ENCODE data around the gene FCGR3B.
"Not testable (repeated sequence)": the region's sequence is repeated elsewhere in the genome, so short reads cannot be mapped to it uniquely, and the experiment has no call there.

The FCGR3B gene

DNA sequence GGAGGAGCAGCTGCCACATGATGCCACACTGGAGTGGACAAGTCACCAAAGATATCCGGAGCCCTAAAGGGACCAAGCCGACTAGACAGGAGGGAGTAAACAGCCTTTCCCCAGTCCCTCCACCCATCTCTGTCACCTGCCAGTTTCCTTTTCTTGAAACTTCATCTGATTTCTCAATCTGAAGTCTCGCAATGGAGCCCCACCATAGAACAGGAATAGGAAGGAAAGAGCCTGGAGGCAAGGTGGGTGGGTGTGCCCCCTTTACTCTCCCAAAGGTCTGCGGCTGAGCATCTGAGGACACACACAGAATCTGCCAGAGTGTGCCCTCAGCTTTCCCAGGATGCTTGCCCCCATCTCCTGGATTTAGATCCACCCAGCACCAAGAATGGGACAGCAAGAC lies at the start of gene FCGR3B:
FCGR3B (minus strand) TSS at position 101 of the 400 bp plus-strand sequence; CDS start at position 19, 82 bp downstream.
- no peak for DNase-seq (ENCODE audit: low read depth in 2 of 2)

DNA sequence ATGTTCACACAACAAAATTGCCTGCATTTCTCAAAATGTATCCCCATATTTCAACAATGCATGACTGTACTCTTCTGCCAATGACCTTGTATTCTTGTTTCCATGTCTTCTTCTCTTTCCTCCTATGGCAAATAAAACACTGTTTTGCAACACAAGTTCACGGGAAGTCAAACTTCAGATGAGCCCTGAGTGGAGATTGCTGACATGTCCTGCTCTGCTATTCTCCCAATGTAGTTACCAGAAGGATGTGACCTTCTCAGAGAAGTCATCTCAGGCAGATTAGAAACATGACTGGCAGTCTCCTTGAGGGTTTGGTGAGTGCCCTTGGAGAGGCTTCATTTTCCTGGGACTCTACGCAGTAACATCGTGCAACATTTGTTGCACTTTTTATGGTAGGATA lies 47.5 kb upstream of the FCGR3B start:
- DNase-seq (ENCODE audit: low read depth in 2 of 2), result no peak

DNA sequence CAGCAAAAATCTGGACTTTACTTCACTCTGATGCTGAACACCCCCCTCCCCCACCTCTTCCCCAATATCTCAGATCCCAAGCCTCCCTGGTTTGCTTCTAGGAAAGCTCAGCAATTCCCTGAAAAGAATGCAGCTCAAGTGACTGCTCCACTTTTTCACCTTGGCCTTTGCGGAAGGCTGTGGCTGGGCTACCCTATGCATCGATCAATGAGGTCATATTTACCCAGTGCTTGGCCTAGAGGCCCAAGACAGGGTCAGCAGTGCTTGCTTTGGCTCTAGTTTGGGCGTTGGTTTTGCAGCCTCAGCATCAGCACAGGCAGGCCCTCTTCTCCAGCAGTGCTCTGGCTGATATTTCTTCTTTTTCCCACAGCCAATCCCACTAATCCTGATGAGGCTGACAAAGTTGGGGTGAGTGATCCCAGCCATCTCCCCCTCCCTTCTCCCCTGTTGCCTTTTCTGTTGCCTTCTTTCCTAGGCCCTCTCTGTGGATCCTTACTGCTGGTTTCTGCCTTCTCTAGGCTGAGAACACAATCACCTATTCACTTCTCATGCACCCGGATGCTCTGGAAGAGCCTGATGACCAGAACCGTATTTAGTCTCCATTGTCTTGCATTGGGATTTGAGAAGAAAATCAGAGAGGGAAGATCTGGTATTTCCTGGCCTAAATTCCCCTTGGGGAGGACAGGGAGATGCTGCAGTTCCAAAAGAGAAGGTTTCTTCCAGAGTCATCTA lies 46.1 kb upstream of the FCGR3B start:
- DNase-seq (ENCODE audit: low read depth in 2 of 2), result no peak

DNA sequence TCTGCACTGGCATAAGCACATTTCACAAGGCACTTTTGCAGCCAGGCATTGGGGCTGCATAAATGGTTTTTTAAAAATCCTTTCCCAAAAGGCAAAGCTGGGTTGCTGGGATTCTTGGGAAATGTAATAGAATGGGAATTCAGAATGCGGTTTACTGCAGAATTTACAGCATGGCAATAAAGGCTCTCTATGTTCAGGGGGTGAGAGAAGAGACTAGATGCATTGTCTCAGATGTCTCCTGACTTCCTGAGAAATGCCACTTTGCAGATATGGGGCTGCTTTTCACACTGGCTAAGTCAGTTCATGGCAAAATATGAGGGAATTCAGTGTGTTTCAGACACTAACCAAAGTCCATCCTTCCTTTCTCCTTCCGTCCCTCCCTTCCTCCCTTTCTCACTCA lies 45.5 kb upstream of the FCGR3B start:
- no peak for DNase-seq (ENCODE audit: low read depth in 2 of 2)

DNA sequence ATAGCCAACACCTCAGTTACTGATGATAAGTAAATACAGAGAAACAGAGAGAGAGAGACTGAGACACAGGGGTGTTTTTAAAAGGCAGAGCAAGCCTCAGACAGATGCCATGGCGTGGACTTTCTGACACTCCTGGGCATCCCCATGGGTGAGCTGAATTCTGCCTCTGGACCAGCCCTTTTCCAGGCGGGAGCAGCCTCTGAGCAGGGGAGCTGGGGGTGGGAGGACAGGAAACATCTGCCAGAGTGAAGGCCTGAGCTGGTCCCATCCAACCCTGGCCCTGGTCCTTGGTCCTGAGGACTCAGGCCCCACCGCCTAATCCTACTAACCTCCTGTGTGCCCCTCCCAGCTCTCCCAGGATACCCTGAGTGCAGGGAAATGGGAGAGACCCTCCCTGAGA lies 43.9 kb upstream of the FCGR3B start:
- not testable (repeated sequence) for DNase-seq (ENCODE audit: low read depth in 2 of 2)

DNA sequence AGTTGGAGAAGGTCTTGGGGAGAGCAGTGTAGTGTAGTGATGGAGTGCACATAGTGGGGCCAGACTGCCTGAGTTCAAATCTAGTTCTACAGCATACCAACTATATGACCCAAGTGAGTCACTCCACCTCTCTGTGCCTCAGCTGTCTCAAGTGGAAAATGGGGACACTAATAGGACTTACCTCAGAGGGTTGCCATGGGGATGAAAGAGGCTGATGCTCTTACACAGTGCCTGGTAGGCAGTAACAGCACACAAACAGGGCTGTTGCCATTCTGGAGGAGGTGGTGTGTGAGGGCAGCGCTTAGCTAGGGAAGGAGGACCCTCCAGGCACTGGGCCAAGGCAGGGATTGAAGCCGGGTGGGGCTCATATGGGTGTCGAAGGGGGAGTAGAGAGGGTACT lies 43.5 kb upstream of the FCGR3B start:
- not testable (repeated sequence) for DNase-seq (ENCODE audit: low read depth in 2 of 2)

DNA sequence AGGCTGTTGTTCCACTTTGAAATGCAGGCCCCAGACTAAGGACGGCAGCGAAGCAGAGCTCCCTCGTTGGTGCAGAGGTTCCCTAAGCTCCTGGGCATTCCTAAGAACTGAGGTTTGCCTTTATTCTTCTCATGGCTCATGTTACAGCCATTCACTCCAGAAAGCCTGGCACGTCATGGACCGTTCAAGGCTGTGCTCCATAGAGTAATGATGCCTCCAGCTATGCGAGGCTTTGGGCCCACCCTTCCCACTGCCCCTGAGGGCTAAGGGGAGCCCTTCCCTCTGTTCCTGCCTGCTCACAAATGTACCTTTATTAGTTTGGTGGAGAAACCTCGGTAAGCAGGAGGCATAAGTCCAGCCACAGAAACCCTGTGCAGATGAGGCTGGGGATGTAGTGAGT lies 42.5 kb upstream of the FCGR3B start:
- not testable (repeated sequence) for DNase-seq (ENCODE audit: low read depth in 2 of 2)

DNA sequence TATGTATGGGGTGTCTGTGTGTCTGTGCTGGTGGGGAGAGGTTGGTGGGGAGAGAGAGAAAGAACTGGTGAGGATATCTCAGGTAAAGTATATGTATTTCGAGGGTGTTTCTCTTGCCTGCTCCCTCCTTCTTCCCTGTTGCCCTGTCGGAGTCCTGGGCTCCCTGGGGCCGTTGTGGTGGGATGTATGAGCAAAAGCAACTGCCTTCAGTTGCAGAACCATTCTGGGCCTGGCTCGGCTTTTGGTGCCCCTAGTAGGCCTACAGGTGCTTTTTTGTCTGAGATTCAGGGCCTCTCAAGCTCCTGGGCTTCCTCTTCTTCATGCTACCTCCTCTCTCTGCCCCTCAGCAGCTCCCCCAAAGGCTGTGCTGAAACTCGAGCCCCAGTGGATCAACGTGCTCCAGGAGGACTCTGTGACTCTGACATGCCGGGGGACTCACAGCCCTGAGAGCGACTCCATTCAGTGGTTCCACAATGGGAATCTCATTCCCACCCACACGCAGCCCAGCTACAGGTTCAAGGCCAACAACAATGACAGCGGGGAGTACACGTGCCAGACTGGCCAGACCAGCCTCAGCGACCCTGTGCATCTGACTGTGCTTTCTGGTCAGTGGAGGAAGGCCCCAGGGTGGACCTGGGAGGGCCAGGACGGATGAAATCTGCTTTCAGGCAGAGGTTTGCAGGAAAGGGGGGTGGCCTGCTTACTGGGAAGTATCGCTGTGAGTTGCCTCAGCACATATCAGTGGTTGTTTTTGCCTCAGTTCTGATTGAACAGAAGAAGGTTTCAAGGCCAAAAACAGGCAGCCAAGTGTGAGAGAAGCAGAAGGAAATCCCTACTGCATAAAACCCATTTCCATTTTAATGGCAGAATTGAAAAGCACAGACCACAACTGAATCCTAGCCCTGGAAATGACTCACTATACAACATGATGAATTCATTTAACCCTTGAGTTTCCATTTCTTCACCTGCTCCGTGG lies 40.4 kb upstream of the FCGR3B start:
- not testable (repeated sequence) for DNase-seq (ENCODE audit: low read depth in 2 of 2)

DNA sequence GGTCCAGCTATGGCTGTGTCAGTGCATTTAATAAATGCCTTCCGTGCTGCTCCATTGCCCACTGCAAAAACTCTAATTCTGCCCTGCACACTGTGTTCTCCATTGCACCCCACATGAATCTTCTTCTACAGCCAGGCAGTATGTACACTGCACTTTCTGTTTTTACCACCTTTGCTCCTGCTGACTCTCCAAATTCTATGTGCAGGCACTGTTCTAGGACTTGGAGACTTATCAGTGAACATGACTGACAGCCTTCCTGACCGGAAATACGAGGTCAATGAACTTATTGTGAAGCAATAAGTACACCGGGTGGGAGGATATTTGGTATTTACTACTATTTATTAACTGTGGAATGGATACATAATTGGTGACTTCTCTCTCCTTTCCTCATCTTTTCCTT lies 33.7 kb upstream of the FCGR3B start:
- not testable (repeated sequence) for DNase-seq (ENCODE audit: low read depth in 2 of 2)

DNA sequence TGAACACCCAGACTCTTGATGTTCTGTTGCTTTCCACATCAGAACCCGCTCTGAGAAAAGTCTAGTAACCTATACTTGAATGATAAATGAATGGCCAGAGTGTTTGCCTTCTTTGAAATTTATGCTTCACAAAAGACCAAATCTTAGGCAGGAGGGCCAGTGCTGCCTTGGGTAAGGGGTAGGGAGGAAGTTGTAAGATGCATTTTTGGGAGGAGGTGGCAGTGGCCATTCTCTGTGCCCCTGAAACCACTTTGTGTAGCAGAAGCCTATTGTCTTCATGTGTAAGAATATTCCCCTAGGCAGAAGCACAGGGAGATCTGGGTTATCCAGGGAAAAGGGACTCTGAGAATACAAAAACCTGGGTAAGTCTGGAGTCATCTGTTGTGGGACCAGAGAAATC lies 32.6 kb upstream of the FCGR3B start:
- not testable (repeated sequence) for DNase-seq (ENCODE audit: low read depth in 2 of 2)

DNA sequence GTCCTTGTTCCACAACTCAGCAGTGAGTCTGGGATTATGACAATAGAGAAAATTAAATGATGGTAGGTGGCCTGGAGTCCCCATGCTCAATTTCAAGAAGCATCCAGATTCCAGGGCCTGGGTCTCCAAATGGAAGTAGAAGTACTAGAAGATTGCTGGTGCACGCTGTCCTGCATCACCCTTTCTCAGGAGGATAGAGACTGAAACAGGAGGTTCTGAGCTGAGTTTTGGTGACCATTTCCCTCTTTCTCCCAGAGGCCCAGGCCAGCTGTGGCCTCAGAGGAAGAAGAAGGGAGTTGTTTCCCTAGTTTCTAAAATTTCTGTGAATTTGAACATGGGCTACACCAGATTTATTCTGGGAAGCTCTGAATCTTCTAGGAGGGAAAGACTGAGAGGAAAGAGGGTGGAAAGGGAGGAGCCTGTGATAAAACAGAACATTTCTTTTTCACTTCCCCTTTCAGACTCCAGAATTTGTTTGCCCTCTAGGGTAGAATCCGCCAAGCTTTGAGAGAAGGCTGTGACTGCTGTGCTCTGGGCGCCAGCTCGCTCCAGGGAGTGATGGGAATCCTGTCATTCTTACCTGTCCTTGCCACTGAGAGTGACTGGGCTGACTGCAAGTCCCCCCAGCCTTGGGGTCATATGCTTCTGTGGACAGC lies 31.8 kb upstream of the FCGR3B start, which contains the start of gene FCGR2B:
FCGR2B (plus strand) TSS at position 460 of the 656 bp plus-strand sequence; CDS start at position 559, 99 bp downstream.
- not testable (repeated sequence) for DNase-seq (ENCODE audit: low read depth in 2 of 2)

DNA sequence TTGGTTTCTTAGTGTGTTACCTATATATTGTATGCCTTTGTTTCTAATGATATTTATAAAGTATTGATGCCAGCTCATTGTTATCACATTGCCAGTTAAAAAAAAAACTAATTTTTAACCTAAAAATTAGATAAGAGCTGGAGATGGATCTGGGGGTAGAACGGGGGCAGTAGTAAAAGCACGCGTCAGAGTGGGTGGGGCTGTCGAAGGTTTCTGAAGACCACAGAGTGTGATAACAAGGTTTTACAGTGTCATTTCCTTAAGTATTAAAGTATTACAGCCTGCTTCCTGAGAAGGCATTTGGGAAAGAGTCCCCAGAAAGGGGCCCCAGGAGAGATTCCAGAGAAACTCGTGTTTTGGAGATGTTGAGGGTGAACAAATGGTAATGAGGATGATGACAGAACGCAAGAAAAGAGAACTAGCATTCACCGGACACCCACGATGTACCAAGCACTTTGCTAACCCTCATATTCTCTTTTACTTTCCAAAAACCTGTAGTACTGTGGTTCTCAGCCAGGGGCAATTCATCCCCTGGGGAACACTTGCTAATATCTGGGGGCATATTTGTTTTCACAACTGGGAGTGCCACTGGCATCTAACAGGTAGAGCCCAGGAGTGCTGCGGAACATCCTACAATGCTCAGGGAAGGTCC lies 30.8 kb upstream of the FCGR3B start:
- not testable (repeated sequence) for DNase-seq (ENCODE audit: low read depth in 2 of 2)

DNA sequence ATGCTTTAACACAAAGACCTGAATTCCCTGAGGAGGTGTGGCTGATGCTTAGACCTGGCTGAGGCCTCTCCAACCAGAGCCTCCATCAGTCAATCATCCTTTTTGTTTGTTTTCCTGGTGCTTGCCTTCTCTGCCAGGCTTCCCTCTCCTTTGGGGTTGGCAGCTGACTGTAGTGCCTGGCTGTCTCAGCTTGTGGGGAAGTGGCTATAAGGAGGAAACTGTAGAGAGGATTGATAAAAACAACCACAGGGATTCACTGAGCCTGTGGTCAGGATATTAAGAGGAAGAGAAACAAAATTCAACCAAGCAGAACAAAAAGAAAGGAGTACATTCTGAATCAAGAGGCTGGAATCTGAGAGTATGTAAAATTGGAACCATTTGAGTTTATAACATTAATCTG lies 27.5 kb upstream of the FCGR3B start:
- DNase-seq (ENCODE audit: low read depth in 2 of 2), result not testable (repeated sequence)

DNA sequence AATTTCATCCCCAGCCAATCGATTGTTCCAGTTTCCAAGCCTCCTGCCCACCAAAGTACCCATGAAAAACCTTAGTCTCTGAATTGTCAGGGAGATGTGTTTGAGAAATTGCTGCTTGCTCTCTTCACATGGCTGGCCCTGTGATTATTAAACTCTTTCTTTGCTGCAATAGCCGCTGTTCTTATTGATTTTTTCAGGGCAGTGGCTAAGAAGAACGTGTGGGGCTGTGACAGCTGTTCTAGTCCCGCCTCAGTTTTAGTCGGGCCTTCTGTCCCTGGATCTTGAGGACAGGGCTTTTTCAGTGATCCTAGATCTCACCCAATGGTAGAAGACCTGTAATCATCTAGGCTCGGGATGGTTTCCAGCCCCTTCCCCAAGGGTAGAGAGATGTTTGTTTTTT lies 23.0 kb upstream of the FCGR3B start:
- not testable (repeated sequence) for DNase-seq (ENCODE audit: low read depth in 2 of 2)

DNA sequence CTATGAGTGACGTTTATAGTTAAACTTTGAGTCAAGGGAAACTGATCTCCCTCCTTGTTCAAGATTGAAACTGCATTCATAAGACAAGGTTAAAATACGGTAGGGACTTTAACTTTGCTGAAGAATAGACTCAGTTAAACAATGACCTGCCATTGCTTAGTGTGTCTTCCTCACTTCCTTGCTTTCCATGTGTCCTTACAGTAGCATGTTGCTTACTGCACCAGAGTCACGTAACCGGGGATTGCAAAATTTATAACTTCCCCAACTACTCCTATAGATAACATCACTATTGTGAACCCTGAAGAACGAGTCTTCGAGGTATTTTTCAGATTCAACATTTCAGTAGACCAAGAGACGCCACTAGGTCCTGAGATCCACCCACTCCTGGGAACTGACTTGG lies 22.6 kb upstream of the FCGR3B start:
- DNase-seq (ENCODE audit: low read depth in 2 of 2), result not testable (repeated sequence)

DNA sequence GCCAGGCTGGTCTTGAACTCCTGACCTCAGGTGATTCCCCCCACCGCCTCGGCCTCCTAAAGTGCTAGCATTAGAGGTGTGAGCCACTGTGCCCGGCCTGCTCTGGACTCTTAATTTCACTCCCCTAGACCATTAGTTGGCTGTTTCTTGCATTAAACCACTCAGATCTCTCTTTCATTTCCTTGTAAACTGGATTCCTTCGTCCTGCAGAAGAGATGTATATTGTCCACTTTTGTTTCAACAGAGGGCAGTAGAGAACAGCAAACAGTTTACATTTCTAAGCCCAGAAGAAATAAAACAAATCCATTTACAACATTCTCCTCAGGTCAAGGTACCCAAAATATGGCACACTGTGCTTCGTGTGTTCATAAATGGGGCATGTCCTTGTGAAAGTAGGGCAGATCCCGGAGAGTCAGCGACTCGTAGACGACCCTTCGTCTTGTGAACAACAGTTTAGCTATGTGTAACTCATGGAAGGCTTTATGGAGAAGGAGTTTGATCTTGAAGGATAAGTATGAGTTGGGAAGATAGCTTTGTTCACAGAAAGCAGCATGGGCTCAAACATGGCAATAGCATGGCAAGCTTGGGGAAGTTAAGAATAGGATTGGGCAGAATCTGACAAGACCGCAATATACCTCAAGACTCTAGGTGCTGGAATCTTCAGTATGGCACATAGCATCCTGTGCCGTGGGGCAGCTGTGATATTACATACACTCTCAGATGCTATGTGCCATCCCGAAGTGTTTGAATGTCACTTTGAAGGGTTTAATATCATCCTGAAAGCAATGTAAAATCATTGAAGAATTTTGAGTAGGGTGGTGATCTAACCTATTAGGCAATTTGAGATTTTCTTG lies 16.8 kb upstream of the FCGR3B start:
- DNase-seq (ENCODE audit: low read depth in 2 of 2), result not testable (repeated sequence)

DNA sequence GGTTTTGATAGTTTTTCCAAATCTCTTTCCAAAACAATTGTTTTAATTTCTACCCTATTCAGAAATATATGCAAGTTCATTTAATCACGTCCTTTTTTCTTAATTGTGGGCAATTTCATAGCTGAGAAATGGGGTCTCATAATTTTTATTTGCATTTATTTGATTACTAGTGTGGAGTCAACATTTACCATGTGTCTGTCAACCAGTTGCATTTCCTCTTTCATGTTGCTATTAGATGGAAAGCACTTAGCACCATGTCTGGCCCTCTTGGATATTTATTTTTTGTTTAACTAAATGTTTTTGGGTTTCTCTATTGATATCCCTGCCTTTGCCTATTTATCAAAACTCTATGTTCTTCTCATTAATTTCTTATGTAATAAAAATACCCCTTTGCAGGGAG lies 13.9 kb upstream of the FCGR3B start:
- DNase-seq (ENCODE audit: low read depth in 2 of 2), result not testable (repeated sequence)

DNA sequence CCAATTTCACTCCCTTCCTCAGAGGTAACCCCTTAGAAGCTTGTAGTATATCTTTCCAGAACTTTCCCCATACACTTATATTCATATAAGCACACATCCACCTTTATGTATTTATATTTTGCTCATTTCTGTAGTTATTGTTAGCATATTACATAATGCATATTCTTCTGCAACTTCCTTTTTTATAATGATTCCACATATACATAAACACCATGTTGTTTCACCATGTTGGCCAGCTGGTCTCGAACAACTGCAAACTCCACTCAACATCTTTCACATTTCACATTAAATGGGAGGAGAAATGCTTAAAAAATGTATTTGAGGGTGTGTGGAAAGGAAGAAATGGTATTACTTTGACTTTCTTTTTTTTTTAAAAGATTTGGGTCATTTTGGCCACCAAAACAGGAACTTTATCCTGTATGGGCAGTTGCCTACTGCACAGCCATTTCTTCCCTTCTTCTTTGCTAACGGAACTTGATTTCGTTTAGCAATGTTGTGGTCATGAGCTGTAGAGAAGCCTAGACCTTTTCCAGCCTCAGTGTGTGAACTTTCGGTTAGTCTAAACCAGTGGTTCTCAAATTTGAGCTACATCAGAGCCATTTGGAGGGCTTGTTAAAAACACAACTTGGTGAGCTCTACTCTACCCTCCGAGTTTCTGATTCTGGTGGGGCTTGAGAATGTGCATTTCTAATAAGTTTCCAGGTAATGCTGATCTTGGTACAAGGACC lies 12.7 kb upstream of the FCGR3B start:
- DNase-seq (ENCODE audit: low read depth in 2 of 2), result not testable (repeated sequence)

DNA sequence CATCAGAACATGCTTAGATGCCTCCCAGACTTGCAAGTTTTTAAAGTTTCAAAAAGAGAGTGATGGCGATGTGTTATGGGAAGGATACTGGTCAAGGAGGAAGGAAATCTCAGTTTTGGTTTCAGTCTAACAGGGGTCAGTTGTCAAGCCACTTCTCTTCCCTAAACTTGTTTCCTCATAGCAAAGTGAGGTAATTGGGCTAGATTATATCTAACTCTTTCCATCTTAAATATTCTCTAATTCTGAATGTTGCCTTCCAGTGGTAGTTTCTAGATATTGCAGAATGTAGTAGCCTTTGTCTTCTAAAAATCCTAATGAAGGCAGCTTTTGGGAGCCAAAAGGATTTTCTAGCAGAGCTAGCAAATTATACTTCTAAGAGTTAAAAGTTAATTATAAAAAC lies 11.7 kb upstream of the FCGR3B start:
- not testable (repeated sequence) for DNase-seq (ENCODE audit: low read depth in 2 of 2)

DNA sequence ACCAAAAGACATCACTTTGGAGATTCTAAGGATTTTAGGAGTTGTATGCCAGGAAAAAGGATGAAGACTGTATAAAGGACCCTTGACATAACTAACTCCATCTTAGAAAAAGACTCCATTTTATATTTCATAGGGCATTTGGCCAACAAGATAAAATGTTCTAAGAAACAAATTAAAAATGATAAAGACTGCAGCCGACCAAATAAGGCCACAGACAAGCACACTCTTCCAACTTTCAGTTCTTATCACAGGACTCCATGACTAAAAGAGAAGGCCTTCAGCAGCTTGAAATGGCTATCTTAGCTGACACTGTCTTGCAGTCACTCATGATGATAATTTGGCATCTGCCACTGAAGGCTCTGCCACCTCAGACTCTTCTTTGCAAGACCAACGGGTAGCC lies 8.2 kb upstream of the FCGR3B start:
- not testable (repeated sequence) for DNase-seq (ENCODE audit: low read depth in 2 of 2)

All from stimulated activated CD8-positive, alpha-beta memory T cell treated with anti-CD3 and anti-CD28 coated beads, Interleukin-2, amount 100 ng/mL, for 48 hours (primary cell).